Mesendoderm (in vitro differentiated cells): ENCODE data around the gene TEX54.
A peak's percentile ranks its signal among the peaks of the same experiment; 100 is the strongest.
"Not testable (repeated sequence)": the region's sequence is repeated elsewhere in the genome, so short reads cannot be mapped to it uniquely, and the experiment has no call there.

Experiments used
- DNase-seq: peaks from one replicate; pipeline ENCODE4 v3.0.0; 2013
- H2AK5ac ChIP-seq: 2 replicates; pipeline ENCODE4 v1.6.1; 2013; ENCODE audit warnings: low read length, inconsistent platforms
- H2BK120ac ChIP-seq: 2 replicates; pipeline ENCODE4 v1.6.1; 2013; ENCODE audit warnings: low read depth, mild to moderate bottlenecking, low read length, moderate library complexity, mixed read lengths
- H2BK15ac ChIP-seq: replicated peaks from 2 replicates; pipeline ENCODE4 v1.6.1; 2013; ENCODE audit warnings: low read depth, mild to moderate bottlenecking, moderate library complexity
- H2BK5ac ChIP-seq: 2 replicates; pipeline ENCODE4 v1.6.1; 2013; ENCODE audit warnings: low read length, inconsistent platforms
- H3K18ac ChIP-seq: 2 replicates; pipeline ENCODE4 v1.6.1; 2013; ENCODE audit warnings: mild to moderate bottlenecking, low read length, mixed read lengths
- H3K23ac ChIP-seq: one replicate; pipeline ENCODE4 v1.6.1; 2013; ENCODE audit warnings: low read length
- H3K27ac ChIP-seq: 2 replicates; pipeline ENCODE4 v1.5.1; 2013; ENCODE audit warnings: low read depth, mild to moderate bottlenecking, inconsistent platforms, low read length, moderate library complexity
- H3K27me3 ChIP-seq: 2 replicates; pipeline ENCODE4 v1.6.1; 2013; ENCODE audit warnings: low read length, control low read depth, mild to moderate bottlenecking, inconsistent platforms; ENCODE audit not compliant: insufficient read depth, poor library complexity
- H3K36me3 ChIP-seq: 2 replicates; pipeline ENCODE4 v1.6.1; 2013; ENCODE audit warnings: low read length, inconsistent platforms; ENCODE audit not compliant: control insufficient read depth, insufficient read depth
- H3K4ac ChIP-seq: one replicate; pipeline ENCODE4 v1.6.1; 2013; ENCODE audit warnings: low read depth, mild to moderate bottlenecking, low read length, moderate library complexity
- H3K4me1 ChIP-seq: 2 replicates; pipeline ENCODE4 v1.6.1; 2013; ENCODE audit warnings: low read depth, low read length, inconsistent platforms; ENCODE audit not compliant: control insufficient read depth
- H3K4me2 ChIP-seq: 2 replicates; pipeline ENCODE4 v1.6.1; 2013; ENCODE audit warnings: low read length
- H3K4me3 ChIP-seq: 2 replicates; pipeline ENCODE4 v1.5.1; 2013; ENCODE audit warnings: mild to moderate bottlenecking, low read length
- H3K56ac ChIP-seq: one replicate; pipeline ENCODE4 v1.6.1; 2013; ENCODE audit warnings: low read length
- H3K79me1 ChIP-seq: 2 replicates; pipeline ENCODE4 v1.6.1; 2013; ENCODE audit warnings: low read length, inconsistent platforms
- H3K79me2 ChIP-seq: 2 replicates; pipeline ENCODE4 v1.6.1; 2013; ENCODE audit warnings: mild to moderate bottlenecking, low read length; ENCODE audit not compliant: control insufficient read depth, insufficient read depth
- H3K9ac ChIP-seq: 2 replicates; pipeline ENCODE4 v1.6.1; 2013; ENCODE audit warnings: low read length, inconsistent platforms
- H4K5ac ChIP-seq: one replicate; pipeline ENCODE4 v1.6.1; 2013; ENCODE audit warnings: low read length
- H4K8ac ChIP-seq: one replicate; pipeline ENCODE4 v1.6.1; 2013; ENCODE audit warnings: low read depth, mild to moderate bottlenecking, control low read depth, low read length, moderate library complexity
- WGBS: extraction: QIAGEN DNeasy Blood & Tissue Kit; methylation state at CpG from one replicate; pipeline ENCODE4 v1.1.7; 2013; ENCODE audit warnings: low lambda C conversion rate, missing lambda C conversion rate; ENCODE audit not compliant: insufficient coverage; ENCODE audit errors: extremely low coverage; 5-methylcytosine and 5-hydroxymethylcytosine counted together

Gene TEX54

DNA sequence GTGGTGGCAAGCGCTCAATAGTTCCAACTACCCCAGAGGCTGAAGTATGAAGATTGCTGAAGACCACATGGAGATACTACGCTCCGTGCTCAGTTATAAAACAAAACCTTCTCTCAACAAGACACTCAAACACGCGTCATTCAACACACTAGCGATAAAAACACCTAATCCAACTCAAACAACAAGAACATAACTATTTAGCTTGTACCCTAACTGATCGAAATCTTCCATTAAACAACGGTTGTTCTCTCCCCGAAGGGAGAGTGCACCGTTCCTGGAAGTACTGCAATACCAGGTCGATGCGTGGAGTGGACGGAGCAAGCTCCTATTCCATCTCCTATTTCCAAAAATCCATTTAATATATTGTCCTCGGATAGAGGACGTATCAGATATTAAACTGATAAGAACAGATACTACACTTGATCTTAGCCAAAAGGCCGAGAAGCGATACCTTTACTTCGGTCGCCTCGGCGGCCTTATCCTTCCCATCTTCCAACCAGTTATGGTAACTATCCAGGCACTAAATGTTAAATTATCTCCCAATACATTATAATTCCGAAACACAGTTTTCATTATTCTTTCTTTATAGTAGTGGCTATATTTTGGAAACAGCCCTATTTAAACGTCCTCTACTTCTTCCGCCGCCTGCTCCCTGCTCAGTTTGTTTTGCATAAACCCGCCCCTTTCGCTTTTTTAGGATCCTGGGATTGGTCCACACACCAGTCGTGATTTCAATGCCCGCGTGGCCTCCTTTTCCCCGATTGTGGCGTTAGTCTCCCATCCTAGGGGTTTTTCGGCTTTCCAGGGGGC is 8.9 kb upstream of the TEX54 start:
- Histone ChIP-seq H3K27me3 (no peaks in the 10 kb centered on the region), H2AK5ac (no peak overlapping the region), H4K5ac (no peak overlapping the region), H3K56ac (peak overlapping the region; percentile 92), H3K79me2 (peaks cover 15% of the 10 kb centered on the region), H3K4me1 (peaks cover 2% of the 10 kb centered on the region), H3K9ac (peak overlapping the region; percentile 81), H3K4me2 (peak overlapping the region; percentile 61), H3K79me1 (peaks cover 8% of the 10 kb centered on the region), H3K4me3 (no peak overlapping the region), H4K8ac (no peak overlapping the region), H2BK5ac (peak overlapping the region; percentile 51), H3K27ac (peak overlapping the region; percentile 93), H3K36me3 (no peaks in the 10 kb centered on the region), H3K23ac (no peak overlapping the region), H3K4ac (peak overlapping the region; percentile 74), H3K18ac (peak overlapping the region; percentile 51), H2BK120ac (no peak overlapping the region), H2BK15ac (no peak overlapping the region)
- peak; percentile 100 for DNase-seq
- 100% methylated on average over 3 of the region's 33 CpGs for WGBS

DNA sequence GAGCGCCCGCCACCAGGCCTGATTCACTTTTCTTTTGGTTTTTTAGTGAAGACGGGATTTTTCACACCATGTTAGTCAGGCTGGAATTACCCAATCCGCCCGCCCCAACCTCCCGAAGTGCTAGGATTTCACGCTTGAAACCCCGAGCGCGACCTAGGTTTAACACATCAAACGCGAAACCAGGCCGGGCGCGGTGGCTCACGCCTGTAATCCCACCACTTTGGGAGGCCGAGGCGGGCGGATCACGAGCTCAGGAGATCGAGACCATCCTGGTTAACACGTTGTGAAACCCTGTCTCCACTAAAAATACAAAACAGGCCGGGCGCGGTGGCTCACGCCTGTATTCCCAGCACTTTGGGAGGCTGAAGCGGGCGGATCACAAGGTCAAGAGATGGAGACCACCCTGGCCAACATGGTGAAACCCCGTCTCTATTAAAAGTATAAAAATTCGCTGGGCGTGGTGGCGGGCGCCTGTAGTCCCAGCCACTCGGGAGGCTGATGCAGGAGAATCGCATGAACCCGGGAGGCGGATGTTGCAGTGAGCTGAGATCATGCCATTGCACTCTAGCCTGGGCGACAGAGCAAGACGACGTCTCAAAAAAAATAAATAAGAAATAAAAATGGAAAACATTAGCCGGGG is 8.2 kb upstream of the TEX54 start:
- peak overlapping the region; percentile 68 for H3K4me2 ChIP-seq
- not testable (repeated sequence) for H2BK120ac ChIP-seq, H2BK15ac ChIP-seq, H3K4me1 ChIP-seq, H3K23ac ChIP-seq, H3K79me1 ChIP-seq, H4K8ac ChIP-seq, H3K4me3 ChIP-seq, H4K5ac ChIP-seq, H3K4ac ChIP-seq, H3K36me3 ChIP-seq, H2AK5ac ChIP-seq, H3K27me3 ChIP-seq
- H2BK5ac ChIP-seq = peak overlapping the region; percentile 76
- H3K27ac ChIP-seq = peak overlapping the region; percentile 82
- no CpG with 5 or more reads among the region's 41 CpGs for WGBS
- H3K79me2 ChIP-seq = peaks cover 15% of the 10 kb centered on the region
- H3K18ac ChIP-seq = peak overlapping the region; percentile 82
- peak overlapping the region; percentile 90 for H3K56ac ChIP-seq
- peak; percentile 98 for DNase-seq
- H3K9ac ChIP-seq = peak overlapping the region; percentile 85

DNA sequence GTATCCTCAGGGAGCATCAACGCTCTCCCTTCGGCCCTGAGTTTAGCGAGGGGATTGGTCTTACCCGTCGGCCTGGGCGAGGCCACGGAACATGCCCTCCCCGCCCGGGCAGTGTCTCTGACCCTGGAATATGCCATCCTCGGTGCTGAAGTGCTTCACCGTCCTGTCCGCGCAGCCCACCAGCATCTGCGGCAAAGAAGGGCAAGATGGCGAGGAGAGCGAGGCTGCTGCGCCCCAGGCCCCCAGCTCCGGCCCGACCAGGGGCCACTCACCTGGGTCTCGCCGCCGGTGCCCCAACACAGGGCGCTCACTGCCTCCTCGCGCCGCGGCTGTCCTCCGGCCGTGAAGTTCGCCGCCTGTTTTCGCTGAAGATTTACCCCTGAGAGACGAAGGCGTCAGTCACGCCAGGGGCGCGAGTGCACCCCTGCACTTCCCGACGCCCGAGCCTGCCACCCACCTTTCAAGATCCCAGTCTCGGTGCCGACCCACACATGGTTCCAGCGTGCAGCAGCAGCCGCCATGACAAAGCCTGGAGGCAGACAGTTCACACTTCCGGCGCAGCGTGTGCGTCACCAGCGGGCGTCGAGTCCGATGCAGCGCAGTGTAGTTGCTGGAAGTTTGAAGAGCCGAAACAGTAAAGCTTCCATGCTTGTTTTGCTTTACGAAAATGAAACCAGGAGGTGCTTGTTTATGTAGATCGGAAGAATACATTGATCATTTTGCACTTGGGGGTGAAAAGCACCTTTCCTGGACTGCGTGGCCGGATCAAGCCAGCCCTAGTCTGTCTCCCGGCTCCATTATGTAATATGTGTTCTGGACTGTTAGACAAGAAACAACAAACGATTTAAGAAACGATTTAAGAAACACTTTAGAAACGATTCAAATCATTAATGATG is 6.7 kb upstream of the TEX54 start, which contains the start of gene WDR74:
TSS of gene WDR74 (minus strand) at position 541 of the 896 bp plus-strand sequence. CDS start at position 521, 20 bp downstream.
- H3K4me2 ChIP-seq = peak within 1 kb of the TSS; percentile 93
- peaks cover 2% of the 10 kb centered on the region for H3K4me1 ChIP-seq
- no CpG with 5 or more reads among the region's 62 CpGs for WGBS
- H3K27ac ChIP-seq = peak within 1 kb of the TSS; percentile 82
- H3K36me3 ChIP-seq = peaks cover 2% of the 10 kb centered on the region
- H3K79me1 ChIP-seq = peaks cover 13% of the 10 kb centered on the region
- no peak within 1 kb of the TSS for H2BK15ac ChIP-seq
- no peak within 1 kb of the TSS for H2BK120ac ChIP-seq
- H3K79me2 ChIP-seq = peaks cover 17% of the 10 kb centered on the region
- peak within 1 kb of the TSS; percentile 78 for H3K4ac ChIP-seq
- peak within 1 kb of the TSS; percentile 100 for H3K56ac ChIP-seq
- H4K5ac ChIP-seq = peak within 1 kb of the TSS; percentile 21
- H3K4me3 ChIP-seq = peak within 1 kb of the TSS; percentile 100
- H2AK5ac ChIP-seq = peak within 1 kb of the TSS; percentile 93
- H3K23ac ChIP-seq = peak within 1 kb of the TSS; percentile 85
- H3K9ac ChIP-seq = peak within 1 kb of the TSS; percentile 99
- peak within 1 kb of the TSS; percentile 82 for H3K18ac ChIP-seq
- DNase-seq = peak; percentile 95
- H4K8ac ChIP-seq = peak within 1 kb of the TSS; percentile 91
- H2BK5ac ChIP-seq = peak within 1 kb of the TSS; percentile 76
- no peaks in the 10 kb centered on the region for H3K27me3 ChIP-seq

DNA sequence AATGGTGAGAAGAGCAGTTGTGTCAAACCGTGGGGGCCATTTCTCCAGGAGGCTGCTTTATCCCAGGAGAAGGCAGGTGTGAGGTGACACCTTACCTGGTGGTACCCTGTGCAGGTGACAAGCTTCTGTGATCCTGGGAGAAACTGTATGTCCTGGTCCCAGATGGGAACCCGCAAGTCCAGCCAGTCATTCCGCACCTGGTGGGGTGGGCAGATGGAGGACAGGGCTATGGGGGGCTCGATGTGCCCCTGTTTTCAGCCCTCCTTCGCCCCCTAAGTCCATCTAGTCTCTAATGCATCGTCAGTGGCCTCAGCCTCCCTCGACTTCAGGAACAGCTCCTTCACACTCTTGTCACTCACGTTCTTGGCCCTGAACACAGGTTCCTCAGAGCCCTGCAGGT is 2.7 kb upstream of the TEX54 start:
- Histone ChIP-seq H3K79me1 (peaks cover 15% of the 10 kb centered on the region), H3K4me1 (no peaks in the 10 kb centered on the region), H3K56ac (no peak overlapping the region), H2BK120ac (no peak overlapping the region), H2BK15ac (no peak overlapping the region), H3K27ac (no peak overlapping the region), H3K9ac (no peak overlapping the region), H3K18ac (no peak overlapping the region), H4K8ac (no peak overlapping the region), H3K79me2 (peaks cover 21% of the 10 kb centered on the region), H3K23ac (no peak overlapping the region), H4K5ac (no peak overlapping the region), H2AK5ac (no peak overlapping the region), H3K4me2 (no peak overlapping the region), H3K27me3 (no peaks in the 10 kb centered on the region), H3K4ac (no peak overlapping the region), H2BK5ac (no peak overlapping the region), H3K36me3 (peaks cover 8% of the 10 kb centered on the region), H3K4me3 (no peak overlapping the region)
- no CpG with 5 or more reads among the region's 8 CpGs for WGBS
- no peak for DNase-seq

DNA sequence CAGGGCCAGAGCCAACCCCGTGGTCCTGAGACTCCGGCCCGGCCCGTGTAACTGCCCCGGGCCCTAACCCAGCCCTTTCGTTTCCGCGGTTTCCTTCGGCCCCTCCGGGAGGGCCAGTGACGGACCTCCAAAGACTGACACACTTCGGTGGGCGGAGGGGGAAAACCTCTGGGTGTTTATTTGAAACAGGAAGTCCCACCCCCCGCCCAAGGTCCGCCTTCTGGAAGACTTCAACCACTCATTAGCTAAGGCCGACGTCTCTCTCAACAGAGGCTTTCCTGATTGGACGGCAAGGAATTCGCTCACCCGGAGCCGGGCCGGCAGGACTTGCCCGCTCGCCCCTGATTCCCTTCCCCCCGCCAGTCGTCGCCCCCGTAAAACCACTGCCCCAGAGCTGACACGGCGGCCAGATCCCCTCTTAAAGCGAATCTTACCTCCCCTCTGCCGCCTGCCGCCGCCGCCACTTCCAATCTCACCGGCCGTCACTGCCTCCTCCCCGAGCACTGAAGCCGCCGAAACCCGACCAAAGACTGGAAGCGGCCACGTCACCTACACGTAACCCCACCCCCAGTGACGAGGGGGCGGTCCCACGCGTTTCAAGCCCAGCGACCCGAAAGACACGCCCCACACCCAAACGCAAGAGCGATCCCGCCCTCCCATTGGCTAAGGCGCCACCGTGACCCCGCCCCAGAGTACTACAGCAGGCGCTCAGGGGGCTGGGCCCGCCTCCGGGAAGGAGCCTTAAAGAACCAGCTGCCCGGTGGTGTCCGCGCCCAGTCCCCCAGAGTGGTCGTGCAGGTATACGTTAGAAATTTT is 913 bp downstream of the TEX54 start, which contains the start of gene STX5:
TSS of gene STX5 (minus strand) at position 532 of the 816 bp plus-strand sequence. CDS start 808 bp downstream, outside the sequence.
- H3K4me2 ChIP-seq = peak within 1 kb of the TSS; percentile 90
- peak within 1 kb of the TSS; percentile 66 for H3K4ac ChIP-seq
- peaks cover 14% of the 10 kb centered on the region for H3K79me1 ChIP-seq
- no peak within 1 kb of the TSS for H4K5ac ChIP-seq
- H3K18ac ChIP-seq = peak within 1 kb of the TSS; percentile 91
- no peaks in the 10 kb centered on the region for H3K4me1 ChIP-seq
- peaks cover 13% of the 10 kb centered on the region for H3K79me2 ChIP-seq
- H3K23ac ChIP-seq = no peak within 1 kb of the TSS
- no peaks in the 10 kb centered on the region for H3K27me3 ChIP-seq
- peak within 1 kb of the TSS; percentile 92 for H3K4me3 ChIP-seq
- H3K56ac ChIP-seq = peak within 1 kb of the TSS; percentile 97
- H3K36me3 ChIP-seq = peaks cover 8% of the 10 kb centered on the region
- H4K8ac ChIP-seq = no peak within 1 kb of the TSS
- H2BK5ac ChIP-seq = peak within 1 kb of the TSS; percentile 80
- H2BK15ac ChIP-seq = no peak within 1 kb of the TSS
- H2AK5ac ChIP-seq = no peak within 1 kb of the TSS
- H3K9ac ChIP-seq = peak within 1 kb of the TSS; percentile 92
- H2BK120ac ChIP-seq = peak within 1 kb of the TSS; percentile 63
- DNase-seq = peak; percentile 99
- WGBS = no CpG with 5 or more reads among the region's 65 CpGs
- H3K27ac ChIP-seq = peak within 1 kb of the TSS; percentile 92
